A549 (cell line): ENCODE measurements around the gene HP. TPM values are rescaled to one million over a fixed set of nuclear protein-coding genes. Genes with fewer than 3 reads are reported as not detected.
"Not testable (repeated sequence)": the region's sequence is repeated elsewhere in the genome, so short reads cannot be mapped to it uniquely, and the experiment has no call there.

Experiments
- ATAC-seq, 2 experiments: fragments of 200-7000 bp in 1 of 2; fragments of >200 bp in 1 of 2; cut with Nextera tagmentation in 1 of 2; cut with Tn5 transposase in 1 of 2; 3 replicates each; pipeline versions ENCODE4 v1.8.0 to v1.9.1; 2018 to 2020; ENCODE audit warnings: mild to moderate bottlenecking in 1 of 2, moderate library complexity in 1 of 2
- CTCF ChIA-PET: fragments of 300-600 bp; sonication (Branson Sonifier 250); formaldehyde crosslinking; extraction: SDS; loops from one replicate; lab custom pipeline; 2021; ENCODE audit warnings: antibody characterized with exemption, inconsistent platforms; lab: Yijun Ruan, JAX
- POLR2A ChIA-PET: fragments of 350-600 bp; formaldehyde crosslinking; extraction: SDS; loops from one replicate; lab custom pipeline; 2021; ENCODE audit warnings: antibody characterized with exemption, inconsistent platforms; lab: Yijun Ruan, JAX
- DNase-seq, 2 experiments: peaks; one replicate each; pipeline versions ENCODE4 v3.0.0 to v3.0.0-alpha.2; 2011 to 2016; ENCODE audit warnings: low read depth in 1 of 2, low spot score in 1 of 2
- FAIRE-seq: peaks from 2 replicates; lab custom pipeline; 2011; peaks lifted over from hg19 to GRCh38; lab: Jason Lieb, UNC
- H3K27ac ChIP-seq, 2 experiments: fragments of >200 bp; sonication (Bioruptor Twin); formaldehyde crosslinking; 3 replicates each; pipeline ENCODE4 v1.5.1; 2016 to 2017
- H3K4me1 ChIP-seq: fragments of >200 bp; sonication (Bioruptor Twin); formaldehyde crosslinking; 3 replicates; pipeline ENCODE4 v1.6.1; 2016
- H3K4me2 ChIP-seq: fragments of >200 bp; sonication (Bioruptor Twin); formaldehyde crosslinking; 3 replicates; pipeline ENCODE4 v1.6.1; 2016
- H3K4me3 ChIP-seq: fragments of >200 bp; sonication (Bioruptor Twin); formaldehyde crosslinking; 3 replicates; pipeline ENCODE4 v1.5.1; 2016
- H3K9me3 ChIP-seq: fragments of >200 bp; sonication (Bioruptor Twin); formaldehyde crosslinking; 3 replicates; pipeline ENCODE4 v1.6.1; 2016
- BCL3 ChIP-seq: fragments of >200 bp; sonication (Bioruptor Twin); formaldehyde crosslinking; IDR thresholded peaks from 3 replicates; pipeline ENCODE4 v1.6.1; 2016
- CBX2 ChIP-seq: fragments of 200-600 bp; sonication (generic); IDR thresholded peaks from 2 replicates; pipeline ENCODE4 v1.6.1; 2016; ENCODE audit warnings: low read depth, mild to moderate bottlenecking, borderline replicate concordance
- CEBPB ChIP-seq, 2 experiments: fragments of >200 bp in 1 of 2; sonication (Bioruptor Twin) in 1 of 2; formaldehyde crosslinking in 1 of 2; IDR thresholded peaks; 2 replicates each; pipeline ENCODE4 v1.6.1; 2012 to 2016
- E2F6 ChIP-seq: IDR thresholded peaks from 2 replicates; pipeline ENCODE4 v1.6.1; 2012; ENCODE audit warnings: low read depth, borderline replicate concordance
- GATA3 ChIP-seq: IDR thresholded peaks from 2 replicates; pipeline ENCODE4 v1.6.1; 2012; ENCODE audit warnings: borderline replicate concordance
- HDAC2 ChIP-seq: fragments of 200-600 bp; sonication (generic); IDR thresholded peaks from 2 replicates; pipeline ENCODE4 v1.6.1; 2016
- HES2 ChIP-seq: fragments of >200 bp; sonication (Bioruptor Twin); formaldehyde crosslinking; IDR thresholded peaks from 2 replicates; pipeline ENCODE4 v1.6.1; 2016
- HOXB5 ChIP-seq: fragments of 250-450 bp; sonication (Bioruptor Pico); IDR thresholded peaks from 2 replicates; pipeline ENCODE4 v1.5.0; 2020; ENCODE audit warnings: mild to moderate bottlenecking, moderate library complexity
- JUN ChIP-seq, 2 experiments: fragments of >200 bp; sonication (Bioruptor Twin); formaldehyde crosslinking; IDR thresholded peaks; 2 replicates in 1 of 2; 3 replicates in 1 of 2; pipeline ENCODE4 v1.6.1; 2016 to 2017
- MAFK ChIP-seq: fragments of 450-650 bp; IDR thresholded peaks from 2 replicates; pipeline ENCODE4 v1.6.1; 2014; ENCODE audit not compliant: partially characterized antibody
- MAX ChIP-seq: IDR thresholded peaks from 2 replicates; pipeline ENCODE4 v1.6.1; 2012
- MYC ChIP-seq: IDR thresholded peaks from 2 replicates; pipeline ENCODE4 v1.6.1; 2012; ENCODE audit warnings: mild to moderate bottlenecking, inconsistent platforms, low read length, improper control_type of control experiment, borderline replicate concordance
- NFE2L2 ChIP-seq: fragments of 150-350 bp; conservative IDR thresholded peaks from 2 replicates; pipeline ENCODE4 v1.6.1; 2014; ENCODE audit warnings: low read length
- PBX3 ChIP-seq: IDR thresholded peaks from 2 replicates; pipeline ENCODE4 v1.6.1; 2012
- PHF8 ChIP-seq: fragments of 200-600 bp; sonication (generic); IDR thresholded peaks from 2 replicates; pipeline ENCODE4 v1.6.1; 2016; ENCODE audit warnings: low read depth, mild to moderate bottlenecking, antibody characterized with exemption, moderate library complexity, borderline replicate concordance
- RARB ChIP-seq: fragments of 250-450 bp; sonication (Bioruptor Pico); IDR thresholded peaks from 2 replicates; pipeline ENCODE4 v1.8.0; 2021; ENCODE audit warnings: mild to moderate bottlenecking, moderate library complexity
- REST ChIP-seq: fragments of 200-600 bp; sonication (generic); IDR thresholded peaks from 2 replicates; pipeline ENCODE4 v1.6.1; 2016; ENCODE audit warnings: antibody characterized with exemption, mild to moderate bottlenecking, moderate library complexity
- RFX5 ChIP-seq: fragments of 450-650 bp; IDR thresholded peaks from 2 replicates; pipeline ENCODE4 v1.7.1; 2014; ENCODE audit warnings: antibody characterized with exemption, mild to moderate bottlenecking, moderate library complexity
- RNF2 ChIP-seq: fragments of 200-600 bp; sonication (generic); IDR thresholded peaks from 2 replicates; pipeline ENCODE4 v1.6.1; 2016; ENCODE audit warnings: low read depth, mild to moderate bottlenecking, antibody characterized with exemption, moderate library complexity, borderline replicate concordance
- USF2 ChIP-seq: fragments of 450-650 bp; IDR thresholded peaks from 2 replicates; pipeline ENCODE4 v1.6.1; 2014; ENCODE audit warnings: antibody characterized with exemption
- ZFP36 ChIP-seq: fragments of 450-650 bp; IDR thresholded peaks from 2 replicates; pipeline ENCODE4 v1.6.1; 2014; ENCODE audit warnings: borderline replicate concordance; ENCODE audit not compliant: partially characterized antibody
- ZSCAN20 ChIP-seq: fragments of 250-450 bp; sonication (Bioruptor Pico); IDR thresholded peaks from 2 replicates; pipeline ENCODE4 v1.8.0; 2022; ENCODE audit warnings: mild to moderate bottlenecking, moderate library complexity
- WGBS: methylation state at CpG from one replicate; pipeline ENCODE4 v1.1.6; 2017; ENCODE audit errors: missing lambda C conversion rate; 5-methylcytosine and 5-hydroxymethylcytosine counted together
- polyA minus RNA-seq: library from RNA; depleted of rRNA, polyadenylated mRNA; stranded (reverse); fragments of >200 nt; gene quantifications from 2 replicates; pipeline ENCODE4 v1.2.3, GENCODE V29; 2011; rRNA and poly(A)+ RNA removed
- polyA plus RNA-seq, 4 experiments: library from polyadenylated mRNA; depleted of rRNA in 3 of 4; stranded (reverse); fragments of >200 nt; fragmentation: RNase III in 1 of 4; extraction: RNeasy Plus Mini Kit Qiagen cat#74134 plus additional on column Dnase treatment in 1 of 4; gene quantifications; 2 replicates in 3 of 4; 3 replicates in 1 of 4; pipeline ENCODE4 v1.2.3, GENCODE V29; 2011 to 2017

Gene HP
- polyA plus RNA-seq (2011; rRNA removed), result 0.23 and 0.28 TPM in 2 replicates
- not detected in 2 replicates for polyA plus RNA-seq (2012; cell fraction: cytosol; rRNA removed)
- polyA plus RNA-seq (2012; cell fraction: nucleus; rRNA removed), result 0.15 and 0.22 TPM in 2 replicates
- not detected in 3 replicates for polyA plus RNA-seq (2017; fragmentation: RNase III; extraction: RNeasy Plus Mini Kit Qiagen cat#74134 plus additional on column Dnase treatment)
- polyA minus RNA-seq, result 1.3 TPM in 1 of 2 replicates, not detected in the other

- ATAC-seq, FAIRE-seq, H3K4me3 ChIP-seq, H3K9me3 ChIP-seq, DNase-seq, POLR2A ChIA-PET, H3K4me2 ChIP-seq, H3K27ac ChIP-seq, H3K4me1 ChIP-seq: not testable (repeated sequence)
- CTCF ChIA-PET, result interaction anchor here (1.1 kb wide), 1 partner anchor 12 kb away, joined by 5 read pairs; no protein-coding TSS in a partner anchor
- 58% methylated on average over 5 of the region's 5 CpGs for WGBS
These were observed at the start of gene HP for GRCh38 chr16:72054254-72054847. Gene HP (plus strand): TSS chr16:72054505. CDS start chr16:72054653, 148 bp downstream.

- WGBS, result 72% methylated on average over 9 of the region's 9 CpGs
- POLR2A ChIA-PET, FAIRE-seq, ATAC-seq, DNase-seq, CTCF ChIA-PET, H3K9me3 ChIP-seq, H3K4me1 ChIP-seq: not testable (repeated sequence)
- Histone ChIP-seq H3K4me3 (peak overlapping the region; percentile 32), H3K4me2 (peak overlapping the region; percentile 67), H3K27ac (peak overlapping the region; percentile 57 to 78)
These were observed 46.3 kb upstream of the HP start for GRCh38 chr16:72008065-72008423.

GRCh38 chr16:72008424-72009216 lies 45.7 kb upstream of the HP start, which contains the start of gene DHODH:
Gene DHODH (plus strand): TSS chr16:72008744. CDS start chr16:72008765, 21 bp downstream.
- peak; percentile 100 for ATAC-seq
- FAIRE-seq, result no peak
- ChIA-PET POLR2A (no interaction called here), CTCF (no interaction called here)
- 2% methylated on average over 25 of the region's 57 CpGs for WGBS
- H3K4me3 ChIP-seq, result peak within 1 kb of the TSS; percentile 69
- DNase-seq, result peak; percentile 98 to 99
- 0 out of 3 replicates have a peak, but pooled peaks cover 3% of the 10 kb centered on the region for H3K4me1 ChIP-seq
- peak within 1 kb of the TSS; percentile 67 for H3K4me2 ChIP-seq
- no peaks in the 10 kb centered on the region for H3K9me3 ChIP-seq
- H3K27ac ChIP-seq, result peak within 1 kb of the TSS; percentile 70 to 97
- TF ChIP-seq CBX2 (no peak), USF2 (peak; percentile 72), PBX3 (no peak), REST (0 out of 2 replicates have a peak, but pooled peaks have one; percentile 42), GATA3 (no peak), HDAC2 (no peak), E2F6 (peak; percentile 75), JUN (IDR thresholded peaks at IDR 0.05) (peak in 1 of 2 experiments; percentile 72; a peak in 3 of 5 replicates), MAX (peak; percentile 91), HOXB5 (CRISPR knock-in tag) (no peak), RARB (CRISPR knock-in tag) (no peak), MAFK (no peak), MYC (0 out of 2 replicates have a peak, but pooled peaks have one; percentile 68), HES2 (no peak), NFE2L2 (no peak), BCL3 (peak; percentile 73; the same call in 2 of the 3 replicates), PHF8 (peak; percentile 57; the same call in 1 of the 2 replicates), CEBPB (IDR thresholded peaks at IDR 0.05) (no peak), ZFP36 (no peak), RNF2 (no peak), ZSCAN20 (CRISPR knock-in tag) (no peak), RFX5 (peak; percentile 59)
